Neural cell (in vitro differentiated cells): Measurements from ENCODE around the gene PM20D2. TPM values are rescaled to one million over a fixed set of nuclear protein-coding genes. Genes with fewer than 3 reads are reported as not detected.

Experiments used
- H2AFZ ChIP-seq: fragments of 200-600, 300-800 bp; sonication (generic), shearing (Covaris generic); 2 replicates; pipeline ENCODE4 v1.6.0; 2014; ENCODE audit warnings: low read depth, mild to moderate bottlenecking, antibody characterized with exemption, low read length, moderate library complexity
- H3F3A ChIP-seq: fragments of 200-600 bp; shearing (Covaris generic); 2 replicates; pipeline ENCODE4 v1.6.1; 2016; ENCODE audit warnings: mild to moderate bottlenecking, moderate library complexity, mixed read lengths, antibody characterized with exemption, low read length; ENCODE audit not compliant: insufficient read depth, poor library complexity, severe bottlenecking
- H3K27ac ChIP-seq: fragments of 200-600, 300-800 bp; sonication (generic), shearing (Covaris generic); 2 replicates; pipeline ENCODE4 v1.5.1; 2014; ENCODE audit warnings: mild to moderate bottlenecking, low read length, moderate library complexity
- H3K27me3 ChIP-seq: fragments of 300-800, 200-600 bp; sonication (generic), shearing (Covaris generic); 2 replicates; pipeline ENCODE4 v1.6.0; 2014; ENCODE audit warnings: mild to moderate bottlenecking, low read depth, low read length, moderate library complexity; ENCODE audit not compliant: insufficient read depth
- H3K36me3 ChIP-seq: fragments of 300-800, 200-600 bp; sonication (generic), shearing (Covaris generic); 2 replicates; pipeline ENCODE4 v1.5.1; 2014; ENCODE audit warnings: mild to moderate bottlenecking, antibody characterized with exemption, low read length, moderate library complexity; ENCODE audit not compliant: insufficient read depth
- H3K4me2 ChIP-seq: fragments of 300-800, 200-600 bp; sonication (generic), shearing (Covaris generic); 2 replicates; pipeline ENCODE4 v1.6.0; 2014; ENCODE audit warnings: mild to moderate bottlenecking, low read length
- H3K4me3 ChIP-seq: fragments of 300-800, 200-600 bp; sonication (generic), shearing (Covaris generic); 2 replicates; pipeline ENCODE4 v1.5.1; 2014; ENCODE audit warnings: mild to moderate bottlenecking, low read length, moderate library complexity
- H3K79me2 ChIP-seq: fragments of 200-600 bp; shearing (Covaris generic); replicated peaks from 2 replicates; pipeline ENCODE4 v1.6.0; 2014; ENCODE audit warnings: mild to moderate bottlenecking, low read length, moderate library complexity; ENCODE audit not compliant: insufficient read depth
- H3K9ac ChIP-seq: fragments of 300-800, 200-600 bp; sonication (generic), shearing (Covaris generic); 2 replicates; pipeline ENCODE4 v1.6.1; 2016; ENCODE audit warnings: mild to moderate bottlenecking, low read length, mixed read lengths
- H3K9me2 ChIP-seq: fragments of 200-600 bp; shearing (Covaris generic); 2 replicates; pipeline ENCODE4 v1.6.1; 2016; ENCODE audit warnings: mild to moderate bottlenecking, low read length, mixed read lengths; ENCODE audit not compliant: insufficient read depth
- H3K9me3 ChIP-seq: fragments of 200-600, 300-800 bp; sonication (generic), shearing (Covaris generic); 2 replicates; pipeline ENCODE4 v1.6.1; 2016; ENCODE audit warnings: mild to moderate bottlenecking, mixed run types, low read length, moderate library complexity, mixed read lengths
- H4K20me1 ChIP-seq: fragments of 200-600 bp; shearing (Covaris generic); 2 replicates; pipeline ENCODE4 v1.6.1; 2016; ENCODE audit warnings: mild to moderate bottlenecking, mixed run types; ENCODE audit not compliant: insufficient read depth
- CTCF ChIP-seq: fragments of 450-650 bp; IDR thresholded peaks from 2 replicates; pipeline ENCODE4 v1.5.1; 2014; ENCODE audit warnings: antibody characterized with exemption, mild to moderate bottlenecking, moderate library complexity; ENCODE audit not compliant: poor library complexity, severe bottlenecking
- EP300 ChIP-seq: fragments of 450-650 bp; conservative IDR thresholded peaks from 2 replicates; pipeline ENCODE4 v1.6.1; 2014; ENCODE audit warnings: antibody characterized with exemption, mild to moderate bottlenecking, moderate library complexity; ENCODE audit not compliant: poor library complexity, severe bottlenecking
- EZH2 ChIP-seq: fragments of 200-600, 300-800 bp; shearing (Covaris generic), sonication (generic); IDR thresholded peaks from 2 replicates; pipeline ENCODE4 v1.6.1; 2014; ENCODE audit warnings: antibody characterized with exemption, low read length, borderline replicate concordance, mild to moderate bottlenecking; ENCODE audit not compliant: insufficient read depth, poor library complexity, severe bottlenecking
- MXI1 ChIP-seq: fragments of 450-650 bp; conservative IDR thresholded peaks from 2 replicates; pipeline ENCODE4 v1.6.1; 2014; ENCODE audit warnings: antibody characterized with exemption, mild to moderate bottlenecking; ENCODE audit not compliant: poor library complexity, severe bottlenecking
- POLR2AphosphoS5 ChIP-seq: IDR thresholded peaks from 2 replicates; pipeline ENCODE4 v1.6.1; 2012
- RAD21 ChIP-seq: fragments of 450-650 bp; conservative IDR thresholded peaks from 2 replicates; pipeline ENCODE4 v1.6.1; 2014; ENCODE audit warnings: antibody characterized with exemption, mild to moderate bottlenecking, moderate library complexity
- SMC3 ChIP-seq: fragments of 450-650 bp; conservative IDR thresholded peaks from 2 replicates; pipeline ENCODE4 v1.6.1; 2014; ENCODE audit warnings: antibody characterized with exemption, mild to moderate bottlenecking, moderate library complexity; ENCODE audit not compliant: poor library complexity
- TAF1 ChIP-seq: IDR thresholded peaks from 2 replicates; pipeline ENCODE4 v1.6.1; 2012; ENCODE audit warnings: low read depth
- polyA plus RNA-seq: library from polyadenylated mRNA; depleted of rRNA; stranded (reverse); fragments of >200 nt; gene quantifications from 2 replicates; pipeline ENCODE4 v1.2.3, GENCODE V29; 2014
- TF ChIP-seq, protein P1 (sequence below): IDR thresholded peaks from 2 replicates; pipeline ENCODE4 v1.6.1; 2012; ENCODE audit warnings: borderline replicate concordance

Gene PM20D2
- polyA plus RNA-seq, 1 donor from 2014 or later, result 28.2 TPM

DNA sequence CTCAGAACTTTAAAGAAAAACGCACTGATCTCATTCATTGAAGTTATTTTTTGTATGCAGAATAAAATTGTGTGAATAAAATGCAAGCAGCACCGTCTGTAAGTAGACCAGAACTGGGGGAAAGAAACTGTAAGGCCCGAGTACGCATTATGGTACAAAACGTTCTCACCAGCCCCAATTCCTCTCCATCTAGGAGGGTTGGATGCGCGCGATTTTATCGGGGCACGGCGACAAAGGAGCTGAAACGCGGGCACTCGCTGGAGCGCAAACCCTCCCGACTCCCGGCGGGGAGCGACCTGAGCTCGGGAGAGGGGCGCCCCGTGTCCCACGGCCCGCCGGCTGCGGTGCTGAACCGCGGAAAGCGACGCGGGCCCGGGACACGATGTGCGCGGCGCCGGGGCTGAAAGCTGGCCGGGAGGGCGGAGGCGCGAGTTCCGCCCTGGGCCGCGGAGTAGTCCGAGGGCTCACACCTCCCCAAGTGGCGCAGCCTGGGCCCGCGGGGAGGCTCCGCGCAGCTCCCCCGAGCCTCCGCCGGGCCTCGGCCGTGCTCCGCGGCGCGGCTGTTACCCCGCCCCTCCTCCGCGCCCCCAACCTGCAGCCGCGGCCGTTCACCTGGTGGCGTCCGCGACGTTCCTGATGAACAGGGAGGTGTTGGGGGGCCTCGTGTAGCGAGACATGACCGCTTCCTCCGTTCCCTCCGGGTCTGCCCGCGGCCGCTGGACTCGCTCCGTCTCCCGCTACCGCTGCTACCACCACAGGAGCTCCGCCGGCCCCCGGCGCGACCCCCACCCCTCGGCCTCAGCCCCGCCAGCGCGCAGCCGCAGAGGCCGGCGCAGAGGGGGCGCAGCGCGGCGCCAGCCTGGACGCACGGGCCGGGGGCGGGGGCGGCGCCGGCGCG, 28.4 kb upstream of the PM20D2 start, which contains the start of gene SRSF12:
TSS of gene SRSF12 (minus strand) at position 861 of the 898 bp plus-strand sequence. CDS start at position 677, 184 bp downstream.
- H3K9me2 ChIP-seq, result no peaks in the 10 kb centered on the region
- no peaks in the 10 kb centered on the region for H4K20me1 ChIP-seq
- H3K9me3 ChIP-seq, result no peaks in the 10 kb centered on the region
- H3K27ac ChIP-seq, result peak within 1 kb of the TSS; percentile 68
- H3K36me3 ChIP-seq, result no peaks in the 10 kb centered on the region
- TF ChIP-seq RAD21, result peak; percentile 15
- no peak for TF ChIP-seq EZH2
- peak; percentile 44 for TF ChIP-seq CTCF
- peak; percentile 51 for TF ChIP-seq EP300
- peak; percentile 82 for TF ChIP-seq POLR2AphosphoS5
- TF ChIP-seq, protein P1, sequence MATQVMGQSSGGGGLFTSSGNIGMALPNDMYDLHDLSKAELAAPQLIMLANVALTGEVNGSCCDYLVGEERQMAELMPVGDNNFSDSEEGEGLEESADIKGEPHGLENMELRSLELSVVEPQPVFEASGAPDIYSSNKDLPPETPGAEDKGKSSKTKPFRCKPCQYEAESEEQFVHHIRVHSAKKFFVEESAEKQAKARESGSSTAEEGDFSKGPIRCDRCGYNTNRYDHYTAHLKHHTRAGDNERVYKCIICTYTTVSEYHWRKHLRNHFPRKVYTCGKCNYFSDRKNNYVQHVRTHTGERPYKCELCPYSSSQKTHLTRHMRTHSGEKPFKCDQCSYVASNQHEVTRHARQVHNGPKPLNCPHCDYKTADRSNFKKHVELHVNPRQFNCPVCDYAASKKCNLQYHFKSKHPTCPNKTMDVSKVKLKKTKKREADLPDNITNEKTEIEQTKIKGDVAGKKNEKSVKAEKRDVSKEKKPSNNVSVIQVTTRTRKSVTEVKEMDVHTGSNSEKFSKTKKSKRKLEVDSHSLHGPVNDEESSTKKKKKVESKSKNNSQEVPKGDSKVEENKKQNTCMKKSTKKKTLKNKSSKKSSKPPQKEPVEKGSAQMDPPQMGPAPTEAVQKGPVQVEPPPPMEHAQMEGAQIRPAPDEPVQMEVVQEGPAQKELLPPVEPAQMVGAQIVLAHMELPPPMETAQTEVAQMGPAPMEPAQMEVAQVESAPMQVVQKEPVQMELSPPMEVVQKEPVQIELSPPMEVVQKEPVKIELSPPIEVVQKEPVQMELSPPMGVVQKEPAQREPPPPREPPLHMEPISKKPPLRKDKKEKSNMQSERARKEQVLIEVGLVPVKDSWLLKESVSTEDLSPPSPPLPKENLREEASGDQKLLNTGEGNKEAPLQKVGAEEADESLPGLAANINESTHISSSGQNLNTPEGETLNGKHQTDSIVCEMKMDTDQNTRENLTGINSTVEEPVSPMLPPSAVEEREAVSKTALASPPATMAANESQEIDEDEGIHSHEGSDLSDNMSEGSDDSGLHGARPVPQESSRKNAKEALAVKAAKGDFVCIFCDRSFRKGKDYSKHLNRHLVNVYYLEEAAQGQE, result no peak
- peak; percentile 71 for TF ChIP-seq MXI1
- peak; percentile 33 for TF ChIP-seq SMC3
- peak; percentile 5 for TF ChIP-seq TAF1
- peak within 1 kb of the TSS; percentile 76 for H2AFZ ChIP-seq
- H3K4me3 ChIP-seq, result peak within 1 kb of the TSS; percentile 96
- H3K79me2 ChIP-seq, result peaks cover 30% of the 10 kb centered on the region
- H3K4me2 ChIP-seq, result peak within 1 kb of the TSS; percentile 52
- H3K27me3 ChIP-seq, result no peaks in the 10 kb centered on the region
- H3K9ac ChIP-seq, result peak within 1 kb of the TSS; percentile 88
- H3F3A ChIP-seq, result no peaks in the 10 kb centered on the region

DNA sequence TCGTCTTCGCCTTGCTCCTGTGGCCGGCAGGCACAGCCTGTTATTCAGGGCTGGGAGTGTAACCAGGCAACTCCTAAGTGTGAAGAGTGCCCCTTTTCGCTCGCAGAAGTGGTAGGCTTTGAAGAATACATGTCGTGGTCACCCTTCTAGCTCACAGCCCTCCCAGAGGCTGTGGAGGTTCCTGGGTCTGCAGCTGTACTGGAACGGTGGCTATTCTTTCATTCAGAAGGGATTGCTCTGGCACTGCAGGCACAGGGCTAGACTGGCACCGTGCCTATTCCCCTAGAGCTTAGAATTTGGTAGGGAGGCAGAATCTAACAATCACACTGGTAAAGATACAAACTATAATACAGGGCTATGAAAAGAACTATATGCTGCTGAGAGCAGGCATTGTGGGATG, 26.9 kb upstream of the PM20D2 start:
- H3K27ac ChIP-seq, result no peak overlapping the region
- TF ChIP-seq POLR2AphosphoS5, result no peak
- TF ChIP-seq SMC3, result no peak
- TF ChIP-seq EZH2, result no peak
- TF ChIP-seq, protein P1, result no peak
- peak overlapping the region; percentile 96 for H3K4me3 ChIP-seq

More for the DNA sequence above, 26.9 kb upstream of the PM20D2 start:
- Histone ChIP-seq H3K79me2 (peaks cover 21% of the 10 kb centered on the region), H4K20me1 (no peaks in the 10 kb centered on the region), H3K4me2 (no peak overlapping the region), H3K36me3 (no peaks in the 10 kb centered on the region), H3F3A (no peaks in the 10 kb centered on the region), H3K9ac (no peak overlapping the region), H2AFZ (no peak overlapping the region), H3K27me3 (no peaks in the 10 kb centered on the region), H3K9me3 (no peaks in the 10 kb centered on the region), H3K9me2 (no peaks in the 10 kb centered on the region)
